Neural progenitor cell (in vitro differentiated cells): ENCODE data around the gene AKAP5.

ENCODE experiments used
- CTCF ChIP-seq: fragments of 200-600 bp; sonication (generic); IDR thresholded peaks from 2 replicates; pipeline ENCODE4 v1.5.1; 2017; ENCODE audit warnings: antibody characterized with exemption, mild to moderate bottlenecking
- EZH2 ChIP-seq: fragments of 200-600 bp; sonication (generic); IDR thresholded peaks from 2 replicates; pipeline ENCODE4 v1.6.1; 2017; ENCODE audit warnings: antibody characterized with exemption, mild to moderate bottlenecking, moderate library complexity
- EZH2phosphoT487 ChIP-seq: fragments of 200-600 bp; sonication (generic); IDR thresholded peaks from 2 replicates; pipeline ENCODE4 v1.6.1; 2017; ENCODE audit warnings: antibody characterized with exemption

- TF ChIP-seq CTCF (no peak), EZH2phosphoT487 (no peak), EZH2 (no peak)
Observed at GRCh38 chr14:64421166-64421565, 44.1 kb upstream of the AKAP5 start.
